Measurements from ENCODE around the gene TSPAN14.

The TSPAN14 gene

GRCh38 chr10:80484243-80484642 lies 30.1 kb downstream of the TSPAN14 start:
- no peak overlapping the region for H3K4me3 ChIP-seq (ENCODE audit: low read length)
- DNase-seq (ENCODE audit: low read depth) = no peak
- TF ChIP-seq, protein P1, sequence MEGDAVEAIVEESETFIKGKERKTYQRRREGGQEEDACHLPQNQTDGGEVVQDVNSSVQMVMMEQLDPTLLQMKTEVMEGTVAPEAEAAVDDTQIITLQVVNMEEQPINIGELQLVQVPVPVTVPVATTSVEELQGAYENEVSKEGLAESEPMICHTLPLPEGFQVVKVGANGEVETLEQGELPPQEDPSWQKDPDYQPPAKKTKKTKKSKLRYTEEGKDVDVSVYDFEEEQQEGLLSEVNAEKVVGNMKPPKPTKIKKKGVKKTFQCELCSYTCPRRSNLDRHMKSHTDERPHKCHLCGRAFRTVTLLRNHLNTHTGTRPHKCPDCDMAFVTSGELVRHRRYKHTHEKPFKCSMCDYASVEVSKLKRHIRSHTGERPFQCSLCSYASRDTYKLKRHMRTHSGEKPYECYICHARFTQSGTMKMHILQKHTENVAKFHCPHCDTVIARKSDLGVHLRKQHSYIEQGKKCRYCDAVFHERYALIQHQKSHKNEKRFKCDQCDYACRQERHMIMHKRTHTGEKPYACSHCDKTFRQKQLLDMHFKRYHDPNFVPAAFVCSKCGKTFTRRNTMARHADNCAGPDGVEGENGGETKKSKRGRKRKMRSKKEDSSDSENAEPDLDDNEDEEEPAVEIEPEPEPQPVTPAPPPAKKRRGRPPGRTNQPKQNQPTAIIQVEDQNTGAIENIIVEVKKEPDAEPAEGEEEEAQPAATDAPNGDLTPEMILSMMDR (IDR thresholded peaks at IDR 0.05; ENCODE audit: insufficient read depth, low read depth, low read length, missing control alignments) = no peak

GRCh38 chr10:80484676-80485075 lies 30.6 kb downstream of the TSPAN14 start:
- TF ChIP-seq, protein P1 (IDR thresholded peaks at IDR 0.05; ENCODE audit: insufficient read depth, low read depth, low read length, missing control alignments) = no peak
- no peak for DNase-seq (ENCODE audit: low read depth)
- H3K4me3 ChIP-seq (ENCODE audit: low read length) = no peak overlapping the region

- H3K4me3 ChIP-seq (ENCODE audit: low read length) = no peak overlapping the region
- TF ChIP-seq, protein P1 (IDR thresholded peaks at IDR 0.05; ENCODE audit: insufficient read depth, low read depth, low read length, missing control alignments) = no peak
- DNase-seq (ENCODE audit: low read depth) = no peak
Observed at GRCh38 chr10:80485076-80485945, 31.2 kb downstream of the TSPAN14 start.

DNA sequence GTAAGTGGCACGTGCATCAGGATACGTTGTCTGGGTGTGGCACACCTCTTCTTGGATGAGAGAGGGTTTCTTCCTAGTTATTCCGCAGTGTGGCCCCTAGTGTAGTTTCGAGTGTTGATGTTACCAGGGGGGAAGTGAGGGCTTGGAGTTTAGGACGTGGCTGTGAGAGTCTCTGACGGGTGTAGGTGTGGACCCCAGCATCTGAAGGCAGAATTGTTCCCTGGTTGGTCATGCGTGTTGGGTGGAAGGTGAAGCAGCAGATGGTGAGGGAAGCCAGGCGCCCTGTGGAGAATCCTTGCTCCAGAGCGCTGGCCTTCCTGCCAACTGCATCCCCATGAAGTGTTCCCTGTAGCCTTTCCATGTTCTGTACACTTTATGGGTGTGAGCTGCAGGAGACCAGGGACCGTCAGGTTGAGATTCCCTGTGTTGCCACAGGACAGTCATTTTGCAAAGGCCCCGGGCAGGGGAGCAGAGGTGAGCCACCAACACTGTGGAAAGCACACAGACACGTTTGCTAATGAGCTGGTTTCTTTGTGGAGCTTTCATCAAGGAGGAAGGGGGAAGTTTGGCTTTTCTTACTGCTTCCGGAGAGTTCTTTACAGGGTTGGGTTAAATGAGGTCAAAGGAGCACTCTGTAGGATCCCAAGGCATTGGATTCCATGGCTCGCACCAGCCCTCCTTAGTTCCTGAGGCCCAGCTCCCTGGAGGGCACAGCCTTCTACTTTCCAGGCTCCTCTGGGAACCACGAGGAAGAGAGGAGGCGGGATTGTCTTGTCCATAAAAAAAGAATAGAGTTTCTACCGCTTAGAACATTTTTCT lies 32.0 kb downstream of the TSPAN14 start:
- no peak for DNase-seq (ENCODE audit: low read depth)
- TF ChIP-seq, protein P1 (IDR thresholded peaks at IDR 0.05; ENCODE audit: insufficient read depth, low read depth, low read length, missing control alignments) = no peak
- H3K4me3 ChIP-seq (ENCODE audit: low read length) = no peak overlapping the region

DNA sequence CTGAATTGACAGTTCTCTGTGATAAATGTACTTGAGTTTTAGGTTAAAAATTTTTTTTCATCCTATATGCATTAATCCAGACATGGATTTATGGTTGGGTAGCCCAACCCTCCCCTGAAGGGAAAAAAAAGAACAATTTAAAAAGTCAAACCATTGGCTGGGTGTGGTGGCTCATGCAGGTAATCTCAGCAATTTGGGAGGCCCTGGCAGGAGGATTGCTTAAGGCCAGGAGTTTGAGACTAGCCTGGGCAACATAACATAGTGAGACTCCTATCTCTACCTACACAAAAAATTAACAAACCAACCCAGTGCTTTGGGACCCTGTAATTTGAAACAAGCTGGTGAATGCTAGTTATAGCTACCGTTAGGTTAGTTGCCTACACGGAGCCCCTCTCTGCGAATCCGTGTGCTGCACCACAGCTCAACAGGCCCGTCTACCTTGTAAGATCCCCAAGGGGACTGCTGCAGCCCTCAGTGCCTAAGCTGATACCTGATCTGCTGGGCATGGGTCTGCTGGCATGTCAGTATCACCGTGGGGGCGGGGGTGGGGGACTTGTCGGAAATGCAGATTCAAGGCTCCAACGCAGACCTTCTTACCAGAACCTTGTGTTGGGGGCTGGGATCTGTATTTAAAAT lies 32.8 kb downstream of the TSPAN14 start:
- DNase-seq (ENCODE audit: low read depth) = no peak
- TF ChIP-seq, protein P1 (IDR thresholded peaks at IDR 0.05; ENCODE audit: insufficient read depth, low read depth, low read length, missing control alignments) = no peak
- no peak overlapping the region for H3K4me3 ChIP-seq (ENCODE audit: low read length)

GRCh38 chr10:80487421-80487785 lies 33.3 kb downstream of the TSPAN14 start:
- H3K4me3 ChIP-seq (ENCODE audit: low read length) = no peak overlapping the region
- DNase-seq (ENCODE audit: low read depth) = no peak
- TF ChIP-seq, protein P1 (IDR thresholded peaks at IDR 0.05; ENCODE audit: insufficient read depth, low read depth, low read length, missing control alignments) = no peak

Data from epithelial cell of esophagus (primary cell).